ENCODE data around the gene SUGCT. TPM values are rescaled to one million over a fixed set of nuclear protein-coding genes. Genes with fewer than 3 reads are reported as not detected.

Gene SUGCT
- total RNA-seq, 2 experiments from 2014 or later, result 0.95 to 1.2 TPM

DNA sequence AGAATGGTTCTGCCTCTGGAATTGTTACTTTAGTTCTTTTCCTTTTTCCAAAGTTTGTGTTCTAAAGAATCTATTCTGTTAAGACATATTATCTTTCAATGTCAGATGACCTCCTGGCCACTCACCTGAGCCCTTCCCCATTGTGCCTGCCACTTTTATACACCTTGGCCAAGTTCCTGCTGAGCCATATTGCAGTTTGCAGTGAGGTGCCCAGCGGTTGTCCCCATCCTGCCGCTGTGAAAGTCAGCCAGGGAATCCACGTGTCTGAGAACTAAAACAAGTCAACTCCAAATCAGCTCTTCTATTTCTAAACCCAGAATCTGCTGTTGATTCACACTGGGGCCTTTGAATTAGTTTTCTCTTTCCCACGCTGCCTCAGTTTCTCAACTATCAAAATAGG, 641.1 kb downstream of the SUGCT start:
- no peak for ATAC-seq (ENCODE audit: poor library complexity)

DNA sequence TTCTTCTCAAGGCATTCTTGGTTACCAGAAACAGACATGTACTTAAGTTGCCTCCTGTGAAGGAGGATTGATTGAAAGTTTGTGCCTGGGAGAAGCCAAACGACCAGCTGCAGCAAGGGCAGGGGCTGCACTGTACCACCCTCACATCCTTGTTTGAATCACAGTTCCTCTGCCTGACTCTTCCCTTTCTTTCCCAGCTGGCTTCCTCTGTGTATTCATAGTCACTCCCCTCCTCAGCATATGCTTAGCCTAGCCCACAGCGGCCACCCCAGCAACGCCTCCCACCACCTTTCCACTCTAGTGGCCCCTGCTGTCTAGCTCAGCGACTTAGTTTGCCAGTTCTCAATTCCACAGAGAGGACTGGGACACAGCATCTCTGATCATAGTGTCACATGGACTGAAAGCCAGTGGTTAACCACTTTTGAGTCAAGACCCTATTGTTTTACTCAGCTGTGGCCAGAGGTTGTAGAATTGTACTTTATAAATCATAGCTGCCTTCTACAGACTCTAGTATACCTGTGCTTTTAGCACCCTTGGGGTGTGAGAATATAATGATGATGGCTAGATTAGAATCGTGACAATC, 643.0 kb downstream of the SUGCT start:
- Mint-ChIP-seq H3K4me1 (ENCODE audit: low read depth) (no peaks in the 10 kb centered on the region), H3K9me3 (no peaks in the 10 kb centered on the region), H3K27me3 (no peaks in the 10 kb centered on the region), H3K36me3 (ENCODE audit: low read depth) (no peaks in the 10 kb centered on the region), H3K4me3 (no peak overlapping the region), H3K27ac (no peak overlapping the region)
- H3K27ac ChIP-seq (ENCODE audit: low read depth in 1 of 2, low read length in 2 of 2), result no peak overlapping the region
- ATAC-seq (ENCODE audit: poor library complexity) (no peak), DNase-seq (no peak)
- no peak overlapping the region for H3K4me3 ChIP-seq (ENCODE audit: low read length)
- no peaks in the 10 kb centered on the region for H3K36me3 ChIP-seq (ENCODE audit: insufficient read depth, low read length)
- CTCF ChIA-PET, result no interaction called here
- TF ChIP-seq, protein P1, sequence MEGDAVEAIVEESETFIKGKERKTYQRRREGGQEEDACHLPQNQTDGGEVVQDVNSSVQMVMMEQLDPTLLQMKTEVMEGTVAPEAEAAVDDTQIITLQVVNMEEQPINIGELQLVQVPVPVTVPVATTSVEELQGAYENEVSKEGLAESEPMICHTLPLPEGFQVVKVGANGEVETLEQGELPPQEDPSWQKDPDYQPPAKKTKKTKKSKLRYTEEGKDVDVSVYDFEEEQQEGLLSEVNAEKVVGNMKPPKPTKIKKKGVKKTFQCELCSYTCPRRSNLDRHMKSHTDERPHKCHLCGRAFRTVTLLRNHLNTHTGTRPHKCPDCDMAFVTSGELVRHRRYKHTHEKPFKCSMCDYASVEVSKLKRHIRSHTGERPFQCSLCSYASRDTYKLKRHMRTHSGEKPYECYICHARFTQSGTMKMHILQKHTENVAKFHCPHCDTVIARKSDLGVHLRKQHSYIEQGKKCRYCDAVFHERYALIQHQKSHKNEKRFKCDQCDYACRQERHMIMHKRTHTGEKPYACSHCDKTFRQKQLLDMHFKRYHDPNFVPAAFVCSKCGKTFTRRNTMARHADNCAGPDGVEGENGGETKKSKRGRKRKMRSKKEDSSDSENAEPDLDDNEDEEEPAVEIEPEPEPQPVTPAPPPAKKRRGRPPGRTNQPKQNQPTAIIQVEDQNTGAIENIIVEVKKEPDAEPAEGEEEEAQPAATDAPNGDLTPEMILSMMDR (IDR thresholded peaks at IDR 0.05), result no peak
- intact Hi-C loops (cut with DNase I, micrococcal nuclease), result no loop called here
- H3K9me3 ChIP-seq (ENCODE audit: control insufficient read depth in 1 of 2, insufficient read depth in 1 of 2, low read length in 2 of 2), result peaks cover 0 to 6% of the 10 kb centered on the region in 2 experiments
- no peaks in the 10 kb centered on the region for H3K27me3 ChIP-seq (ENCODE audit: control insufficient read depth in 1 of 2, insufficient read depth in 2 of 2, low read length in 2 of 2)
- no peaks in the 10 kb centered on the region for H3K4me1 ChIP-seq (ENCODE audit: insufficient read depth, low read length)
- POLR2A ChIA-PET, result no interaction called here

More for the DNA sequence above, 641.1 kb downstream of the SUGCT start:
- Mint-ChIP-seq H3K4me3 (no peak overlapping the region), H3K27ac (no peak overlapping the region), H3K4me1 (ENCODE audit: low read depth) (no peaks in the 10 kb centered on the region), H3K27me3 (no peaks in the 10 kb centered on the region), H3K9me3 (no peaks in the 10 kb centered on the region), H3K36me3 (ENCODE audit: low read depth) (no peaks in the 10 kb centered on the region)
- no peak for DNase-seq
- TF ChIP-seq, protein P1 (IDR thresholded peaks at IDR 0.05), result no peak
- no peaks in the 10 kb centered on the region for H3K4me1 ChIP-seq (ENCODE audit: insufficient read depth, low read length)
- intact Hi-C loops (cut with DNase I, micrococcal nuclease), result no loop called here
- H3K4me3 ChIP-seq (ENCODE audit: low read length), result no peak overlapping the region
- no peaks in the 10 kb centered on the region for H3K36me3 ChIP-seq (ENCODE audit: insufficient read depth, low read length)
- ChIA-PET POLR2A (no interaction called here), CTCF (no interaction called here)
- peaks cover 0 to 6% of the 10 kb centered on the region in 2 experiments for H3K9me3 ChIP-seq (ENCODE audit: control insufficient read depth in 1 of 2, insufficient read depth in 1 of 2, low read length in 2 of 2)
- no peaks in the 10 kb centered on the region for H3K27me3 ChIP-seq (ENCODE audit: control insufficient read depth in 1 of 2, insufficient read depth in 2 of 2, low read length in 2 of 2)
- H3K27ac ChIP-seq (ENCODE audit: low read depth in 1 of 2, low read length in 2 of 2), result no peak overlapping the region

DNA sequence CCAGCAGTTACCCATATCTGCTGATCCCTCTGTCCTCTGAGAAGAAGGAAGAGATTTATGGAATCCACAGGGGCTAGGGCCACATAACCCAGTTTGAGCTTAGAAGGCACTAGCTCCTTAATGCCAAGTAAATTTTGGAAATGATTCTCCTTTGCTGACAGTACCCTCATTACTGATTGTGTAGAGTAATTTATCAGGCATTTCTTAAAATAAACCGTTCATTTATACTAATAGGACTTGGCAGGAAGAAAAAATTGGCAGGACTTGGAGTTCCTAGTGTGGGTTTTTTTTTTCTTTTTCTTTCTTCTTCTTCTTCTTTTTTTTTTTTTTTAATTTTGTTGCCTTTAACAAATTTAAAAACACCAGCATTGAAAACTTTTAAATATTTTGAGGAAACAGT, 645.7 kb downstream of the SUGCT start:
- Histone ChIP-seq H3K36me3 (ENCODE audit: insufficient read depth, low read length) (no peaks in the 10 kb centered on the region), H3K27ac (ENCODE audit: low read depth in 1 of 2, low read length in 2 of 2) (no peak overlapping the region), H3K27me3 (ENCODE audit: control insufficient read depth in 1 of 2, insufficient read depth in 2 of 2, low read length in 2 of 2) (no peaks in the 10 kb centered on the region), H3K4me3 (ENCODE audit: low read length) (no peak overlapping the region), H3K9me3 (ENCODE audit: control insufficient read depth in 1 of 2, insufficient read depth in 1 of 2, low read length in 2 of 2) (peaks cover 0 to 6% of the 10 kb centered on the region in 2 experiments), H3K4me1 (ENCODE audit: insufficient read depth, low read length) (no peaks in the 10 kb centered on the region)
- Mint-ChIP-seq H3K27me3 (no peaks in the 10 kb centered on the region), H3K27ac (no peak overlapping the region), H3K4me3 (no peak overlapping the region), H3K9me3 (no peaks in the 10 kb centered on the region), H3K4me1 (ENCODE audit: low read depth) (no peaks in the 10 kb centered on the region), H3K36me3 (ENCODE audit: low read depth) (no peaks in the 10 kb centered on the region)
- ChIA-PET CTCF (no interaction called here), POLR2A (no interaction called here)
- no peak for ATAC-seq (ENCODE audit: poor library complexity)
- TF ChIP-seq, protein P1 (IDR thresholded peaks at IDR 0.05), result no peak
- no peak for DNase-seq
- intact Hi-C loops (cut with DNase I, micrococcal nuclease), result no loop called here
